Nephron progenitor cell (in vitro differentiated cells): ENCODE results near the gene SKOR1.
A peak's percentile ranks its signal among the peaks of the same experiment; 100 is the strongest.

ENCODE experiments used
- DNase-seq: peaks from one replicate; pipeline ENCODE4 v3.0.0; 2021
- H3K27ac Mint-ChIP-seq: 2 replicates; pipeline ENCODE4 v1.8.0; 2021; ENCODE audit warnings: mild to moderate bottlenecking, moderate library complexity, mixed read lengths
- H3K27me3 Mint-ChIP-seq: 2 replicates; pipeline ENCODE4 v1.8.0; 2021; ENCODE audit warnings: mild to moderate bottlenecking, low read depth, mixed read lengths; ENCODE audit not compliant: poor library complexity
- H3K36me3 Mint-ChIP-seq: 2 replicates; pipeline ENCODE4 v1.8.0; 2021; ENCODE audit warnings: low read depth, mixed read lengths
- H3K4me1 Mint-ChIP-seq: 2 replicates; pipeline ENCODE4 v1.8.0; 2021; ENCODE audit warnings: mixed read lengths
- H3K4me3 Mint-ChIP-seq: 2 replicates; pipeline ENCODE4 v1.8.0; 2021; ENCODE audit warnings: mild to moderate bottlenecking, moderate library complexity, mixed read lengths
- H3K9me3 Mint-ChIP-seq: 2 replicates; pipeline ENCODE4 v1.8.0; 2021; ENCODE audit warnings: mild to moderate bottlenecking, moderate library complexity, mixed read lengths
- TF ChIP-seq, protein P1 (sequence below): fragments of 200-600 bp; sonication (generic); IDR thresholded peaks from 2 replicates; pipeline ENCODE4 v1.5.0; 2021; ENCODE audit warnings: antibody characterized with exemption

The SKOR1 gene, protein sequence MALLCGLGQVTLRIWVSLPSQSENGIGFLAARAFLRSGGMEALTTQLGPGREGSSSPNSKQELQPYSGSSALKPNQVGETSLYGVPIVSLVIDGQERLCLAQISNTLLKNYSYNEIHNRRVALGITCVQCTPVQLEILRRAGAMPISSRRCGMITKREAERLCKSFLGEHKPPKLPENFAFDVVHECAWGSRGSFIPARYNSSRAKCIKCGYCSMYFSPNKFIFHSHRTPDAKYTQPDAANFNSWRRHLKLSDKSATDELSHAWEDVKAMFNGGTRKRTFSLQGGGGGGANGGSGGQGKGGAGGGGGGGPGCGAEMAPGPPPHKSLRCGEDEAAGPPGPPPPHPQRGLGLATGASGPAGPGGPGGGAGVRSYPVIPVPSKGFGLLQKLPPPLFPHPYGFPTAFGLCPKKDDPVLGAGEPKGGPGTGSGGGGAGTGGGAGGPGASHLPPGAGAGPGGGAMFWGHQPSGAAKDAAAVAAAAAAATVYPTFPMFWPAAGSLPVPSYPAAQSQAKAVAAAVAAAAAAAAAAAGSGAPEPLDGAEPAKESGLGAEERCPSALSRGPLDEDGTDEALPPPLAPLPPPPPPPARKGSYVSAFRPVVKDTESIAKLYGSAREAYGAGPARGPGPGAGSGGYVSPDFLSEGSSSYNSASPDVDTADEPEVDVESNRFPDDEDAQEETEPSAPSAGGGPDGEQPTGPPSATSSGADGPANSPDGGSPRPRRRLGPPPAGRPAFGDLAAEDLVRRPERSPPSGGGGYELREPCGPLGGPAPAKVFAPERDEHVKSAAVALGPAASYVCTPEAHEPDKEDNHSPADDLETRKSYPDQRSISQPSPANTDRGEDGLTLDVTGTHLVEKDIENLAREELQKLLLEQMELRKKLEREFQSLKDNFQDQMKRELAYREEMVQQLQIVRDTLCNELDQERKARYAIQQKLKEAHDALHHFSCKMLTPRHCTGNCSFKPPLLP

DNA sequence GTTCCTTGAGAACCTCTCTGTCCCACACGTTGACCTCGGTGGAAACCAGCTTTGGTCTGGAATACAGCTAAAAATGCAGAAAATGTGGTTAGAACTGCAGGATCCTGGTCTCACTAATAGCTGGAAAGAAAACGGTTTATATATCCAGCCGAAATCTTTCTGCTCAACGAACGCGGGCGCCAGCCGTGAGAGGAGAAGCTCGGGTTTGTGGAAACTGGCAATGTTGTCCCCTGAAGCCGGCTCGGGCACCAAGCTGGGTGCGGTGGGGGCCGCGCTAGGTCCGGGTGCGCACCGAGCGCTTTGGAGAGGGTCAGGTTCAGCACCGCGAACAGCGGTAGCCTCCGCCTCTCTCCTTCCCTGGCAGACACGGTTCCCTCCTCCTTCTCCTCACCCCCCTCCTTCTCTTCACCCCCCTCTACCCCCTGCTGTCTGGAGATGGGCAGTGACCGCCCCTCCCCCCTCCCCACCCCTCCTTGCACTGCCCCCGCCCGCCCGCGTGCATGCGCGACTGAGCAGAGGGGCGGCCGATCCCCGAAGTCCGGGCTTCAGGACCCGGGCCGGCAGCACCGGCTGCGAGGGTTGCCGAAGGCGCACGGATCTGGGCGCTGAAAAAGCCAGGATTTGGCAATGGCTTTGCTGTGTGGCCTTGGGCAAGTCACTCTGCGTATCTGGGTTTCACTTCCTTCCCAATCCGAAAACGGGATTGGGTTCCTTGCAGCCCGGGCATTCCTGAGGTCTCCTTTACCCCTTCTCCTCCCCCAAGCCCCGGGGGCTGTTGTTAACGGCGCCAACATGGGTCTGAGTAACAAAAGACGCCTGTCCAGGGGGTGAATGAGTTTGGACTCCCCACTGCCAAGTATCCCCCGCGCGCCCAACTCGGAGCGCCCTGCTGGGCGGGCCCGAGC, at the start of gene SKOR1:
Gene SKOR1 (plus strand): TSS at position 534 of the 905 bp plus-strand sequence. CDS start 94 bp downstream, at position 628.
- no peaks in the 10 kb centered on the region for H3K36me3 Mint-ChIP-seq
- DNase-seq: peak; percentile 76
- TF ChIP-seq, protein P1, sequence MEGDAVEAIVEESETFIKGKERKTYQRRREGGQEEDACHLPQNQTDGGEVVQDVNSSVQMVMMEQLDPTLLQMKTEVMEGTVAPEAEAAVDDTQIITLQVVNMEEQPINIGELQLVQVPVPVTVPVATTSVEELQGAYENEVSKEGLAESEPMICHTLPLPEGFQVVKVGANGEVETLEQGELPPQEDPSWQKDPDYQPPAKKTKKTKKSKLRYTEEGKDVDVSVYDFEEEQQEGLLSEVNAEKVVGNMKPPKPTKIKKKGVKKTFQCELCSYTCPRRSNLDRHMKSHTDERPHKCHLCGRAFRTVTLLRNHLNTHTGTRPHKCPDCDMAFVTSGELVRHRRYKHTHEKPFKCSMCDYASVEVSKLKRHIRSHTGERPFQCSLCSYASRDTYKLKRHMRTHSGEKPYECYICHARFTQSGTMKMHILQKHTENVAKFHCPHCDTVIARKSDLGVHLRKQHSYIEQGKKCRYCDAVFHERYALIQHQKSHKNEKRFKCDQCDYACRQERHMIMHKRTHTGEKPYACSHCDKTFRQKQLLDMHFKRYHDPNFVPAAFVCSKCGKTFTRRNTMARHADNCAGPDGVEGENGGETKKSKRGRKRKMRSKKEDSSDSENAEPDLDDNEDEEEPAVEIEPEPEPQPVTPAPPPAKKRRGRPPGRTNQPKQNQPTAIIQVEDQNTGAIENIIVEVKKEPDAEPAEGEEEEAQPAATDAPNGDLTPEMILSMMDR: no peak
- H3K9me3 Mint-ChIP-seq: no peaks in the 10 kb centered on the region
- no peak within 1 kb of the TSS for H3K27ac Mint-ChIP-seq
- H3K4me3 Mint-ChIP-seq: peak within 1 kb of the TSS; percentile 59
- peaks cover 88% of the 10 kb centered on the region for H3K27me3 Mint-ChIP-seq
- peaks cover 51% of the 10 kb centered on the region for H3K4me1 Mint-ChIP-seq

DNA sequence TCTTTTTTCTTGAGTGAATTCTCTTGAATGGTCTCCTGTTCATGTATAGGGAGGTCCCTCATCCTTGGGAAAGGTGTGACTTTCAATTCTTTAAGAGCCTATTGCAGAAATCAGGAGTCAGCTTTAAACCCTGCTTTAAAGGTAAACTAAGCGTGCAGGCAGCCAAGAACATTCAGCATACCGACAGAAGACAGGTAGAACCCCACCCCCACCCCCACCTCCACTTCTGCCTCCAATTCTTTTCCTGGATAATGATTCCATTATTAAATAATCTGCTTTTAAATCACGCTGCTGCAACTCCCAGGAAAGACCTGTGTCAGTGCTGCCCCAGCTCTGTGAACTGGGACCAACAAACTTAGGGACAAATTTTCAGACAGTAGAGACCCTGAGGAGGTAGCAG, 49.3 kb upstream of the SKOR1 start:
- TF ChIP-seq, protein P1: no peak
- Mint-ChIP-seq H3K27me3 (peaks cover 4% of the 10 kb centered on the region), H3K27ac (peak overlapping the region; percentile 38), H3K9me3 (no peaks in the 10 kb centered on the region), H3K36me3 (no peaks in the 10 kb centered on the region), H3K4me3 (no peak overlapping the region), H3K4me1 (peaks cover 53% of the 10 kb centered on the region)
- DNase-seq: no peak

DNA sequence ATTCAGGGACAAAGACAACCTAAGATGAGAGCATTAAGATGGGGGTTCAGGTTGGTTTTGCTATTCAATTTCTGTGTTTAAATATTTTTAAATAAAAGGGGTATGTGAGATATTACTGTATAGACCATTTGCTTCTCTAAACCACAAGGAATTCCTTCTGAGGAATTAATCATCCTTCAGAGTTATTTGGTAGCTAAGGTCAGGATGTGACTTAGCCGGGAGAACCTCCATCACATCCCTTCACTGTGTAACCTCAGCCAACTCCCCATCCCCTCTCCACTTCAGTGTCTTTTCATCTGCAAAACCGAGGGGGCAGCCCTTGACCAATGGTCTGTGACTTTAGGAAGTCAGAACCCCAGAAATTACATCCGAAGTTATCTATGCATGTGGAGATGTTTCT, 48.7 kb upstream of the SKOR1 start:
- Mint-ChIP-seq H3K4me3 (no peak overlapping the region), H3K36me3 (no peaks in the 10 kb centered on the region), H3K9me3 (no peaks in the 10 kb centered on the region), H3K27me3 (peaks cover 4% of the 10 kb centered on the region), H3K4me1 (peaks cover 53% of the 10 kb centered on the region), H3K27ac (peak overlapping the region; percentile 38)
- DNase-seq: no peak
- TF ChIP-seq, protein P1: no peak

DNA sequence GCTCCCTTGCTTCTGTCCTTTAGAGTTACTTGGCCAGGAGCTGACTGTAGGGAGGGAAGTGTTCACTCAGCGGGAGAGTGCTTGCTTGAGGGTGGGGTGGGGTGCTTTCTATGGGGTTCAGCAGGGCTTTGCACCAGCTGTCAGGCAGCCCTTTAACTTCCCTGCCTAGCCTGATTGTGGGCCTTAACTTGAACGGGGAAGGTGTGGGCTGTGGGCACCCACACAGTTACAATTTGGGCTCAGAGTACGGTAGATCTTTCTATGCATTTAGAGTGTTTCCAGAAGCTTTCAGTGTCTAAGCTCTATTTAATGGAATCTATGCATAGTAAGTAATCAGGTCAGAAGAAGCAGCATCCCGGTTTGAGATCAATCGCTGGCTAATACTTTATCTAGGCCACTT, 48.2 kb upstream of the SKOR1 start:
- Mint-ChIP-seq H3K9me3 (no peaks in the 10 kb centered on the region), H3K4me1 (peaks cover 56% of the 10 kb centered on the region), H3K36me3 (no peaks in the 10 kb centered on the region), H3K27ac (no peak overlapping the region), H3K4me3 (no peak overlapping the region), H3K27me3 (peaks cover 4% of the 10 kb centered on the region)
- TF ChIP-seq, protein P1: no peak
- DNase-seq: no peak

DNA sequence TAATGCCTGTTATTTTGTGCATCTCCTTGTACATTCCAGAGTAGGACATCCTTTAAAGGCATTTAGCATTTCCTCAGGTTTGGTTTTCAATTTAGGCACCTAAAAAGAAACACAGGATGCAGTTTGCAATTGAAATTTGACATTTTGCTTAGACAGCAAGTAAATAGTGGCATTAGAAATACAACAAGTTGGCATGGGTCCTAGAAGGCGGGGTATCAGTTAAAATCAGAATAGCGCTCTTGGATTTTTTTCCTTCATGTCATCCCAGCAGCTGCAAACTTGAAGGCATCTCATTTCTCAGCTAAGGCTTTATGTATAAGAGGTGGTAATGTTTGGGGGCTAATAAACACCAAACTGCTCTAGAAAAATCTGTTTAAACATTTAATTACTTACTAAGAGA, 47.5 kb upstream of the SKOR1 start:
- TF ChIP-seq, protein P1: no peak
- DNase-seq: no peak
- H3K27me3 Mint-ChIP-seq: peaks cover 4% of the 10 kb centered on the region
- no peaks in the 10 kb centered on the region for H3K9me3 Mint-ChIP-seq
- H3K4me3 Mint-ChIP-seq: no peak overlapping the region
- H3K27ac Mint-ChIP-seq: no peak overlapping the region
- H3K36me3 Mint-ChIP-seq: no peaks in the 10 kb centered on the region
- H3K4me1 Mint-ChIP-seq: peaks cover 63% of the 10 kb centered on the region
